ENCODE results near the gene PRELID2.

DNA sequence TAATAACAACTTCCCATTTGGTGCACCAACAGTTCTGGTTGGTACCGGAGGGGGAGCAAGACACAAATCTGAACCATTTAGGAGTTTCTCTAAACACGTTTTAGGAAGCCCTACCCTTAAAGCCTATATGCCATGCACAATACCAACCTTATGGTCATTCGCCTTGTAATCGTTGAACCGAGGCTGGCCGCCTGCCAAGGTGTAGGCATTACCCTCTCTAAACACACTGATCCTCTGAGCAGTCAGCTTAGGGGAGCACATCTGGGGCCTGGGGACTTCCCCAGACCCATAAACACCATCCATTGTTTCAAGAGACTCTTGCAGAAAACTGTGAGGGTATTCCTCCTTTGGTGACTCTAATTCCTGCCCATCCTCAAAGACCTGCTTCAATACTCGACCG lies 37.3 kb upstream of the PRELID2 start:
- TF ChIP-seq EZH2 (IDR thresholded peaks at IDR 0.05; ENCODE audit: low read length) = no peak
- TF ChIP-seq, protein P1, sequence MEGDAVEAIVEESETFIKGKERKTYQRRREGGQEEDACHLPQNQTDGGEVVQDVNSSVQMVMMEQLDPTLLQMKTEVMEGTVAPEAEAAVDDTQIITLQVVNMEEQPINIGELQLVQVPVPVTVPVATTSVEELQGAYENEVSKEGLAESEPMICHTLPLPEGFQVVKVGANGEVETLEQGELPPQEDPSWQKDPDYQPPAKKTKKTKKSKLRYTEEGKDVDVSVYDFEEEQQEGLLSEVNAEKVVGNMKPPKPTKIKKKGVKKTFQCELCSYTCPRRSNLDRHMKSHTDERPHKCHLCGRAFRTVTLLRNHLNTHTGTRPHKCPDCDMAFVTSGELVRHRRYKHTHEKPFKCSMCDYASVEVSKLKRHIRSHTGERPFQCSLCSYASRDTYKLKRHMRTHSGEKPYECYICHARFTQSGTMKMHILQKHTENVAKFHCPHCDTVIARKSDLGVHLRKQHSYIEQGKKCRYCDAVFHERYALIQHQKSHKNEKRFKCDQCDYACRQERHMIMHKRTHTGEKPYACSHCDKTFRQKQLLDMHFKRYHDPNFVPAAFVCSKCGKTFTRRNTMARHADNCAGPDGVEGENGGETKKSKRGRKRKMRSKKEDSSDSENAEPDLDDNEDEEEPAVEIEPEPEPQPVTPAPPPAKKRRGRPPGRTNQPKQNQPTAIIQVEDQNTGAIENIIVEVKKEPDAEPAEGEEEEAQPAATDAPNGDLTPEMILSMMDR (optimal IDR thresholded peaks at IDR 0.05 in 1 of 3, IDR thresholded peaks at IDR 0.05 in 1 of 3, conservative IDR thresholded peaks at IDR 0.05 in 1 of 3; ENCODE audit: extremely low read depth in 1 of 3, insufficient read depth in 2 of 3, low read length in 3 of 3) = no peak
